Effector CD4-positive, alpha-beta T cell (primary cell): ENCODE results near the gene PTCD2.
"Not testable (repeated sequence)": the region's sequence is repeated elsewhere in the genome, so short reads cannot be mapped to it uniquely, and the experiment has no call there.

Source experiments
- DNase-seq: peaks from one replicate; pipeline ENCODE4 v3.0.0-alpha.2; 2020

The PTCD2 gene

GRCh38 chr5:72386639-72387038 lies 66.5 kb downstream of the PTCD2 start:
- DNase-seq, result no peak

GRCh38 chr5:72387985-72388384 lies 67.8 kb downstream of the PTCD2 start:
- no peak for DNase-seq

GRCh38 chr5:72388646-72389045 lies 68.5 kb downstream of the PTCD2 start:
- no peak for DNase-seq

- no peak for DNase-seq
These were observed 70.7 kb downstream of the PTCD2 start for GRCh38 chr5:72390836-72391235.

GRCh38 chr5:72392326-72392733 lies 72.2 kb downstream of the PTCD2 start:
- no peak for DNase-seq

GRCh38 chr5:72393052-72393451 lies 72.9 kb downstream of the PTCD2 start:
- no peak for DNase-seq

GRCh38 chr5:72394688-72395087 lies 74.5 kb downstream of the PTCD2 start:
- no peak for DNase-seq

- DNase-seq, result no peak
These were observed 77.7 kb downstream of the PTCD2 start for GRCh38 chr5:72397836-72398235.

- DNase-seq, result no peak
These were observed 80.8 kb downstream of the PTCD2 start for GRCh38 chr5:72400950-72401349.

- DNase-seq, result no peak
These were observed 82.3 kb downstream of the PTCD2 start for GRCh38 chr5:72402381-72402890.

- no peak for DNase-seq
These were observed 82.9 kb downstream of the PTCD2 start for GRCh38 chr5:72402959-72403628.

- not testable (repeated sequence) for DNase-seq
These were observed 84.6 kb downstream of the PTCD2 start for GRCh38 chr5:72404771-72405170.

- DNase-seq, result no peak
These were observed 86.9 kb downstream of the PTCD2 start for GRCh38 chr5:72407078-72407477.

GRCh38 chr5:72407541-72407940 lies 87.4 kb downstream of the PTCD2 start:
- no peak for DNase-seq

- DNase-seq, result no peak
These were observed 88.0 kb downstream of the PTCD2 start for GRCh38 chr5:72408127-72408526.

GRCh38 chr5:72408603-72409002 lies 88.4 kb downstream of the PTCD2 start:
- DNase-seq, result no peak

- no peak for DNase-seq
These were observed 90.6 kb downstream of the PTCD2 start for GRCh38 chr5:72410688-72411295.

GRCh38 chr5:72412283-72413055 lies 92.3 kb downstream of the PTCD2 start:
- DNase-seq, result no peak

- no peak for DNase-seq
These were observed 95.6 kb downstream of the PTCD2 start for GRCh38 chr5:72415616-72416325.

- DNase-seq, result no peak
These were observed 97.3 kb downstream of the PTCD2 start for GRCh38 chr5:72417333-72418062.
